Measurements from ENCODE around the gene PRCD. TPM values are rescaled to one million over a fixed set of nuclear protein-coding genes. Genes with fewer than 3 reads are reported as not detected.
A peak's percentile ranks its signal among the peaks of the same experiment; 100 is the strongest.

The PRCD gene
- polyA plus RNA-seq, 1 donor (not counting 4 experiments of a cell fraction or from before 2014, with no cell fraction given): 1.2 TPM

- Histone ChIP-seq H3K79me2 (ENCODE audit: control insufficient read depth, insufficient read depth, low read length) (no peaks in the 10 kb centered on the region), H3K9ac (ENCODE audit: control insufficient read depth, extremely low read depth, insufficient read depth, low read length) (no peak overlapping the region), H3K9me3 (ENCODE audit: control insufficient read depth, low read depth, low read length) (no peaks in the 10 kb centered on the region), H3K9me1 (ENCODE audit: control insufficient read depth, extremely low read depth, insufficient read depth, low read length) (no peaks in the 10 kb centered on the region), H3K36me3 (ENCODE audit: control insufficient read depth in 2 of 2, extremely low read depth in 1 of 2, insufficient read depth in 2 of 2, low read length in 2 of 2) (no peaks in the 10 kb centered on the region), H3K27ac (ENCODE audit: control insufficient read depth, insufficient read depth, low read length) (no peak overlapping the region), H3K4me2 (ENCODE audit: control insufficient read depth, extremely low read depth, insufficient read depth, low read depth, low read length) (no peak overlapping the region), H2AFZ (ENCODE audit: control insufficient read depth, low read length) (peak overlapping the region; percentile 38), H3K4me3 (ENCODE audit: control insufficient read depth in 2 of 3, extremely low read depth in 1 of 3, insufficient read depth in 2 of 3, low read depth in 1 of 3, low read length in 3 of 3) (no peak overlapping the region), H3K27me3 (ENCODE audit: control insufficient read depth, extremely low read depth, insufficient read depth, low read length) (peaks cover 23% of the 10 kb centered on the region), H4K20me1 (ENCODE audit: control insufficient read depth, extremely low read depth, insufficient read depth, low read length) (no peaks in the 10 kb centered on the region), H3K4me1 (ENCODE audit: control insufficient read depth, extremely low read depth, insufficient read depth, low read length) (peaks cover 41% of the 10 kb centered on the region)
- FAIRE-seq (no peak), DNase-seq (ENCODE audit: low read depth, low spot score) (no peak)
- dilution Hi-C loops (cut with MboI; ENCODE audit: extremely low pct_ligation_motif_present, low sequenced_read_pairs): no loop called here
- TF ChIP-seq CTCF (optimal IDR thresholded peaks at IDR 0.05 in 1 of 3, IDR thresholded peaks at IDR 0.05 in 1 of 3, conservative IDR thresholded peaks at IDR 0.05 in 1 of 3; ENCODE audit: extremely low read depth in 1 of 3, insufficient read depth in 2 of 3, low read length in 3 of 3) (no peak), EZH2 (IDR thresholded peaks at IDR 0.05; ENCODE audit: low read length) (no peak)
Measured at GRCh38 chr17:76534831-76535732, 4.8 kb upstream of the PRCD start.

GRCh38 chr17:76535788-76536510 lies 3.9 kb upstream of the PRCD start:
- Histone ChIP-seq H3K9ac (ENCODE audit: control insufficient read depth, extremely low read depth, insufficient read depth, low read length) (no peak overlapping the region), H3K79me2 (ENCODE audit: control insufficient read depth, insufficient read depth, low read length) (no peaks in the 10 kb centered on the region), H2AFZ (ENCODE audit: control insufficient read depth, low read length) (no peak overlapping the region), H3K4me3 (ENCODE audit: control insufficient read depth in 2 of 3, extremely low read depth in 1 of 3, insufficient read depth in 2 of 3, low read depth in 1 of 3, low read length in 3 of 3) (no peak overlapping the region), H3K27me3 (ENCODE audit: control insufficient read depth, extremely low read depth, insufficient read depth, low read length) (peaks cover 23% of the 10 kb centered on the region), H3K9me1 (ENCODE audit: control insufficient read depth, extremely low read depth, insufficient read depth, low read length) (no peaks in the 10 kb centered on the region), H3K4me1 (ENCODE audit: control insufficient read depth, extremely low read depth, insufficient read depth, low read length) (peaks cover 40% of the 10 kb centered on the region), H3K9me3 (ENCODE audit: control insufficient read depth, low read depth, low read length) (no peaks in the 10 kb centered on the region), H3K27ac (ENCODE audit: control insufficient read depth, insufficient read depth, low read length) (no peak overlapping the region), H4K20me1 (ENCODE audit: control insufficient read depth, extremely low read depth, insufficient read depth, low read length) (no peaks in the 10 kb centered on the region), H3K4me2 (ENCODE audit: control insufficient read depth, extremely low read depth, insufficient read depth, low read depth, low read length) (no peak overlapping the region), H3K36me3 (ENCODE audit: control insufficient read depth in 2 of 2, extremely low read depth in 1 of 2, insufficient read depth in 2 of 2, low read length in 2 of 2) (no peaks in the 10 kb centered on the region)
- dilution Hi-C loops (cut with MboI; ENCODE audit: extremely low pct_ligation_motif_present, low sequenced_read_pairs): no loop called here
- DNase-seq (ENCODE audit: low read depth, low spot score) (no peak), FAIRE-seq (no peak)
- TF ChIP-seq CTCF (optimal IDR thresholded peaks at IDR 0.05 in 1 of 3, IDR thresholded peaks at IDR 0.05 in 1 of 3, conservative IDR thresholded peaks at IDR 0.05 in 1 of 3; ENCODE audit: extremely low read depth in 1 of 3, insufficient read depth in 2 of 3, low read length in 3 of 3) (no peak), EZH2 (IDR thresholded peaks at IDR 0.05; ENCODE audit: low read length) (no peak)

Data from keratinocyte (primary cell).